SH-SY5Y (cell line): ENCODE results near the gene LST1.

Experiments used
- GATA2 ChIP-seq: IDR thresholded peaks from 2 replicates; pipeline ENCODE4 v1.6.1; 2011; ENCODE audit warnings: mild to moderate bottlenecking, low read depth, low read length
- GATA3 ChIP-seq: IDR thresholded peaks from 2 replicates; pipeline ENCODE4 v1.6.1; 2011; ENCODE audit warnings: low read depth, mild to moderate bottlenecking, low read length, moderate library complexity

- TF ChIP-seq GATA2 (no peak), GATA3 (no peak)
These were observed 42.4 kb upstream of the LST1 start for GRCh38 chr6:31543639-31544038.
